HG03095 (cell line): ENCODE results near the gene DMRT2.

ENCODE experiments used
- ATAC-seq: cut with Tn5 transposase; IDR thresholded peaks from one replicate; pipeline ENCODE4 v1.9.1; 2021; ENCODE audit warnings: moderate library complexity; ENCODE audit not compliant: unreplicated experiment

DMRT2 gene

DNA sequence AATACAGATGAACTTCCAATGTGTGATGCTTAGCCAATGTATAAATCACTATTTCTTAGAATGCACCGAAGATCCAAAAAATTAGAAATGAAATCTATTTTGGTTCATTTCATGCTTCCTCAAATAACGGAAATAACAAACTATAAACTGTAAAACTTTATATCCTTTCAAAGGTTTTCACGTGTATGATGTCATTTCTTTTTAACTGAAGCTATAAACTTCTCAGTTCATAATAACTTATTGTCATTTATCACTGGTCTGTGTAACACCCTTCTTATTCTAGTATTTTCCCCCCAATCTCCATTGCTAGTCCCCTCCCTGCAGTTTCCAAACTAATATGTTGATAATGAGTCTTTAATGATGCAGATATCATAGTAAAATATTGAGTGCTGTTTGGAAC lies 36.4 kb downstream of the DMRT2 start:
- ATAC-seq: no peak

DNA sequence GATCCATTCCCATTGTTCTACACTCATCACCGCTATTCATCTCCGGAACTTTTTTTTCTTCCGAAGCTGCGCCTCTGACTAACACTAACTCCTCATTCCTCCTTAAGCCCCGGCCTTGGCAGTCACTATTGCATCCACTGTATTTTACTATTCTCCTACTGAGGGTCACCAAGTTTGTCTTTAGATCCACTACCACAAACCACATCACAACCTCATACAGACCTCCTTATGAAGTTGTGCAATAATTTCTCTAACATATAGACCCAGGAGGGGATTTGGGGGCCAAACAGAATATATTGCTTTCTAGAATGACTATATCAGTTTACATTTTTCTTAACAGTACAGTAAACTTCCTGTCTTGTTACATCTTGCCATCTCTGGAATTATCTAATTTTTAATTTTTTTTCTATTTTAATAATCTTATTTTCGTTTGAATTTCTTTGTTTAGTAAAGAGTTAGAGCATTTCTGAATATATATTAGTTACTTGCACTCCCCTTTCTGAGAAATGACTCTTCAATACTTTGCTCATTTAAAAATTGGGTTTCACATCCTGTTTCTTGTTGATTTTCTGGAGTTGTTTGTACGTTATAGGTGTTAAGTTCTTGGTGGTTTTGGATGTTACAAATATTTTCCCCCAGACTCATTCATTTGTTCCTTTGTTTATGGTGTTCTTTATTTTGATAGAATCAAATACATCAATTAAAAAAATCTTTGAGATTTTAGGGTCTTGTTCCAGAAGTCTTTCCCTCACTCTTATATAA lies 37.1 kb downstream of the DMRT2 start:
- ATAC-seq: no peak

DNA sequence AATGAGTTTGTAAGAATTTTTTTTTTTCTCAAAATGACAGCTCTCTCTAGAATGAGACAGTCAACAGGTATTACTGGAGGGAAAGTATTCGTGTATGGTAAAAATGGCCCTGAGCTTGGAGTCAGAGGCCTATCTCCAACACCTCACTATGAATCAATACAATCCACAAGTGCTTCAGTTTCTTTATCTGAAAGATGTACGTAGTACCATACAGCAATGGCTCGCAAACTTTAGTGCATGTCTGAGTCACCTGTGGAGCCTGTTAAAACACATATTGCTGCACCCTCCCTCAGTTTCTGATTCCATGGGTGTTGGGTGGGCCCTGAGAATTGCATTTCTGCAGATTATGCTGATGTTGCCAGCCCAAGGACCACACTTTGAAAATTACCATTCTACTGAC lies 44.6 kb downstream of the DMRT2 start:
- no peak for ATAC-seq

DNA sequence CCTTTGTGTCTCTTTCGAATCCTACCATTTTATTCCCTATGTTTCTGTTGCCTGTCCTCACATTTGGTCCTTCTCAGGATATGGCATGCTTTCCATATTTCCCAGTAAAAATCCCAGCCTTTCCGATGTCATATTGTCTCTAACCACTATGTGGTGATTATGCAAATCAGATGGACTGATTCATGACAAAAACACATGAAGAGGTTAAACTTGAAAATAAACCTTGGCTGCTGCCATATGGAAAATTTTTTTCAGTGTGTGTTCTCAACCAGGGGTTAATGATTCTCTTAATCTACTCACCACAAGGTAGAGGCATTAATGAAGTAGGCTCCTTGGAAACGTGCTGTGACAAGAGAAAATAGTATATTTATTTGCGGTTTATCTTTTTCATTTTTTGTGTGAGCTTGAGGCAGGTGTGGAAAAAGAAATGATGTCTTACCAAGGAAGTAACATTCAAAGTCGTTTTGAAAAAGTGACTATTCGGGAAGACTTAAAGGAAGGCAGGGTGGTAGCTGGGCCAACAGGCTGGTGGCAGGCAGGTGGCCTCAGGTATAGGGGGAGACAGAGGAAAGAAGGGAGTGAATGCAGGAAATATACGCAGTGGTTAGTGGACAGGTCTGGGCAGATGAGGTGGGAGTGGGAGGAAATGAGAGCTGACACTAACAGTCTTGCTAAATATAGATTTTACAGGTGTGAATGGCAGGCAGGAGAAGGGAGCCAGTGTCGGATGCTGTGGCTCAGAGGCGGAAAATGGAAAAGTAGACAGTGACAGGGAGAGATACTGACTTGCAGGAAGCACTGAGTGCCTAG lies 46.2 kb downstream of the DMRT2 start:
- ATAC-seq: no peak

DNA sequence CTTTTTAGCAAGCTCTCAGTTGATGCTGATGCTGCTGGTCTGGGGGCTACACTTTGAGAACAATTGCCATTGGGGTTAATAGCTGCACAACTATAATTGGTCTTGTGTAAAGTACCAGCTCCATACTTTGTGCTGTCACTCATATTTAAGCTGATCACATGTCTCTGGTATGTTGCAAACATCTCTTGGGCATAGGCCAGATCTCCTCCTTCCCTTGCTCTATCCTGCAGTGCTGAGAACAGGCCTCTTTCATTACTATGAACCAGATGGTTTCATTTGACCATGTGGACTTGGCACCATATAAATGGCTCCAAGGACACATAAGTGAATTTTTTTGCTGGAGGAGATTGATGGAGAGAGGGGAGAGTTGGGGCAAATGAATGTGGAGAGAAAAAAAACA lies 48.4 kb downstream of the DMRT2 start:
- no peak for ATAC-seq

DNA sequence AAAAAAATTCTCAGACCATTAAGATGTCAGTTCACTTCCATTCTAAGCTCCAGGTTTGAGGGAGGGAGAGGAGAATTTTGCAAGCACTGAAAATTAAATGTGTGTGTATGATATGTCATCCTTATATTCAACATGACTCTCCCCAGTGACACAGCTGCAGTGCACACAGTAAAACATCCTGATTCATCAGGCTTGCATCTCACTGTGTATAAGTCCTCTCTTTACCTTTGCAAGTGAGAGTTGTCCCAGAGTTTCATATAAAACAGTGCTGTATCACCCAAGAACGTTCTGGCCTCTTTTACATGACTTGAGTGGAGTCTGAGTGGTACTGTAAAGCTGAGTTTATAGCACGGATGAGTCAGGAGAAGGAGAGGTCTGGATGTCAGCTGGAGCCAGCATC lies 50.0 kb downstream of the DMRT2 start:
- ATAC-seq: no peak

DNA sequence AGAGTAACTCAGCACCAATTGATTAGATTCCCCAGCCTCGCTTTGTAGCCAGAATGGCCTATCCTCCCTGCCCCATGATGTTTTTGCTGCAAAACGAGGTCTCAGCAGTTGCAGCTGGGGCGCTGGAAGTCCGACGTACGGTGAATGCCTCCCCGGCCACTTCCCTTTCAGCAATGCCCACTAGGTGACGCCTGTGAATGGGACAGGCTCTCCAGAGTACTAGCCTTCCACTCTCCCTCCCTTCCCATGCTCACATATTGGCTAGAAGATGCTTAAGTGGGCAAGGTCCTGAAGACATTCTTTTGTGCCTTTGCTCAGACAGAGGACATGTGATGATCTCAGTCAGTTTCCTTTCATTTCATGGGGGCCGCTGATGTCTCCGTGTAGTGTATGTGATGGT lies 50.8 kb downstream of the DMRT2 start:
- ATAC-seq: no peak

DNA sequence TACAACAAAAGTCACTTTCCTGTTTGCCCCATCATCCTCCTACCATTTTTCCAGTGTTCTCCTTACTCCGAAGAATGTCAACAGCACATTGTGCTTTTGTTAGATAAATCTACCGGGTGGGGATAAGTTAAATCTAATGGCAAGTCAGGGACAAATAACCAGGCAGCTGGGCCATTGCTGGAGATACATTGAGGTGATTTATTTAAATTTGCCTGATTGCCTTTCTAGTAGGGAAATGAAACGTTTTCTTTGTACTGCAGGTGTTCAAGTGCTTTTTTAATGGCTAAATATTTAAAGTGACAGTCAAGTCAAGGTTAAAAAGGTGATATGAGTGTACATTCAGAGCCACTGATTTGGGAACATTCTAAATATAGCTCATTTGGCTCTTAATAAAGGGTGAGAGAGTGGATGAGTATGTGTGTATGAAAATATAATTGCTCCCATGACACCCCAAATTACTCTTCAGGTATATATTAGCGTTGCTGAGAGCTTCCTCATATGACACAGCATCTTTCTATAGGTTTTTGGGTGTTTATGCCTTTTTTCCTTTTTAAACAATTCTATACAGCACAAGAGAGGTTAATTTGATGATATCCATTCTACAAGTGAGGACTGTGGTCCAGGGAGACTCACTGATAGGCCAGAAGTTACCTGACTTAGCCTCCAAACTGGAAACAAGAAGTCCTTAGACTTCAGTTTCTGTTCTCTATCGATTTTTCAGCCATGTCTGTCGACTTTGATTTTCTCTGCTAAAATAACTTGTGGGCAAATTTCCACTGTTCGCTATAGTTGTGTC lies 51.9 kb downstream of the DMRT2 start:
- no peak for ATAC-seq

DNA sequence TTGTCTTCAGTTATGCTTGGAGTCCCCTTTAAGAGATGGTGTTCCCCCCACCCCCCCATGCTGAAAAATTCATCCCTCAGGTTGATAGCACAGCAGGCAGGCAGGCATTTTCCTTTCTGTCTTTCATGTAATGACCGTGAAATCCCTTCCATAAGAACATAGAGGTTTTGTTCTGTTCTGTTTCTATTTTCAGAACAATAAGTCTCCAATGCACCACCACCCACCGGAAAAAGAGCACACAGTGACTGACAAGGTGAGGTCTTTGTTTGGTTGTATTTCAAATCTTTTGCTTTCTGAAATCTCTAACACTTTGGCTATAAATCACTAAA lies 52.4 kb downstream of the DMRT2 start:
- no peak for ATAC-seq
